ENCODE measurements around the gene MCCC1. TPM values are rescaled to one million over a fixed set of nuclear protein-coding genes. Genes with fewer than 3 reads are reported as not detected.

The MCCC1 gene
- total RNA-seq, 4 donors from 2014 or later: 26.4 to 37.3 (median 27.8) TPM

GRCh38 chr3:182973047-182973446, 126.2 kb downstream of the MCCC1 start:
- intact Hi-C loops (cut with DNase I): no loop called here
- Histone ChIP-seq H3K36me3 (no peaks in the 10 kb centered on the region), H3K4me1 (peaks cover 0 to 23% (median 16%) of the 10 kb centered on the region in 4 donors), H3K9me3 (no peaks in the 10 kb centered on the region), H3K4me3 (no peak overlapping the region), H3K27ac (replicated peaks in 1 of 4) (no peak overlapping the region), H3K27me3 (no peaks in the 10 kb centered on the region)
- no peak for DNase-seq (ENCODE audit: extremely low spot score)
- TF ChIP-seq EP300 (IDR thresholded peaks at IDR 0.05): no peak
- TF ChIP-seq CTCF (IDR thresholded peaks at IDR 0.05): no peak
- no peak for TF ChIP-seq POLR2A (IDR thresholded peaks at IDR 0.05; ENCODE audit: low read depth)
- TF ChIP-seq POLR2AphosphoS5 (IDR thresholded peaks at IDR 0.05): no peak
- WGBS: 95% methylated on average over 5 of the region's 5 CpGs

DNA sequence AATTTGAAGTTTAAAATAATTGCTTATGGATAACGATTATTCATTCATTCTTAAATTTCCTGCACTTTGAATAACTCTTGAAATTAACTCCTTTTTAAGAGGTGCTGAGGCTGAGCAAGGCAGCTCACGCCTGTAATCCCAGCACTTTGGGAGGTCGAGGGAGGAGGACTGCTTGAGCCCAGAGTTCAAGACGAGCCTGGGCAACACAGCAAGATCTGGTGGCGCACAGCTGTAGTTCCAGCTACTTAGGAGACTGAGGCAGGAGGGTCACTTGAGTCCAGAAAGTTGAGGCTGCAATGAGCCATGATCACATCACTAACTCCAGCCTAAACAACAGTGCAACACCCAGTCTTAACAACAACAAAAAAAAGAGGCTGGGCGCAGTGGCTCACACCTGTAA, 126.9 kb downstream of the MCCC1 start:
- TF ChIP-seq POLR2A (IDR thresholded peaks at IDR 0.05; ENCODE audit: low read depth): no peak
- no peak for TF ChIP-seq CTCF (IDR thresholded peaks at IDR 0.05)
- no peak for TF ChIP-seq POLR2AphosphoS5 (IDR thresholded peaks at IDR 0.05)
- no peak for TF ChIP-seq EP300 (IDR thresholded peaks at IDR 0.05)
- Histone ChIP-seq H3K4me3 (no peak overlapping the region), H3K9me3 (no peaks in the 10 kb centered on the region), H3K36me3 (no peaks in the 10 kb centered on the region), H3K4me1 (peaks cover 0 to 23% (median 20%) of the 10 kb centered on the region in 4 donors), H3K27me3 (no peaks in the 10 kb centered on the region), H3K27ac (replicated peaks in 1 of 4) (no peak overlapping the region)
- intact Hi-C loops (cut with DNase I): no loop called here
- WGBS: 89% methylated on average over 6 of the region's 6 CpGs
- no peak for DNase-seq (ENCODE audit: extremely low spot score)

DNA sequence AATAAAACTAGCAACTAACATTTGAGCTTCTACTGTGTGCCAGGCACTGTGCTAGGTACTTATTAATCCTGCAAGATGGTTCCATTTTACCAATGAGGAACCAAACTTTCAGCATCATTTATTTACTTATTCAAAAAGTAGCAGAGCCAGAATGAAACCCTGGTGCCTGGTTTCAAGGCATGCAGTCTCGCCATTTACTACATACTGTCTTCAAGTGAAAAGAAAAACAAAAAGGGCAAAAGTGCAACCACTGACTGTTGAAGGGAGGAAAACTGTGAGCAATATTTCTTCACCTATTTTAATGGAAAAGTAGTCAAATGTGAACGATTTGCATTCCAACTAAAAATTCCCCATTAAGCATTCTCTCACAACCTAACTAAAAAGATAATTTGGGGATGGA, 127.7 kb downstream of the MCCC1 start:
- intact Hi-C loops (cut with DNase I): no loop called here
- TF ChIP-seq EP300 (IDR thresholded peaks at IDR 0.05) (no peak), POLR2A (IDR thresholded peaks at IDR 0.05; ENCODE audit: low read depth) (no peak), CTCF (IDR thresholded peaks at IDR 0.05) (no peak), POLR2AphosphoS5 (IDR thresholded peaks at IDR 0.05) (no peak)
- Histone ChIP-seq H3K4me3 (no peak overlapping the region), H3K27ac (replicated peaks in 1 of 4) (no peak overlapping the region), H3K9me3 (no peaks in the 10 kb centered on the region), H3K36me3 (no peaks in the 10 kb centered on the region), H3K27me3 (no peaks in the 10 kb centered on the region), H3K4me1 (peaks cover 0 to 30% (median 24%) of the 10 kb centered on the region in 4 donors)
- WGBS: 86% methylated on average over 2 of the region's 2 CpGs
- no peak for DNase-seq (ENCODE audit: extremely low spot score)

GRCh38 chr3:182970811-182971418, 128.4 kb downstream of the MCCC1 start:
- intact Hi-C loops (cut with DNase I): no loop called here
- TF ChIP-seq EP300 (IDR thresholded peaks at IDR 0.05) (no peak), POLR2AphosphoS5 (IDR thresholded peaks at IDR 0.05) (no peak), CTCF (IDR thresholded peaks at IDR 0.05) (no peak), POLR2A (IDR thresholded peaks at IDR 0.05; ENCODE audit: low read depth) (no peak)
- Histone ChIP-seq H3K27ac (replicated peaks in 1 of 4) (no peak overlapping the region), H3K4me3 (no peak overlapping the region), H3K36me3 (no peaks in the 10 kb centered on the region), H3K27me3 (no peaks in the 10 kb centered on the region), H3K9me3 (no peaks in the 10 kb centered on the region), H3K4me1 (peaks cover 0 to 36% (median 29%) of the 10 kb centered on the region in 4 donors)
- DNase-seq (ENCODE audit: extremely low spot score): no peak
- WGBS: 76% methylated on average over 3 of the region's 3 CpGs

DNA sequence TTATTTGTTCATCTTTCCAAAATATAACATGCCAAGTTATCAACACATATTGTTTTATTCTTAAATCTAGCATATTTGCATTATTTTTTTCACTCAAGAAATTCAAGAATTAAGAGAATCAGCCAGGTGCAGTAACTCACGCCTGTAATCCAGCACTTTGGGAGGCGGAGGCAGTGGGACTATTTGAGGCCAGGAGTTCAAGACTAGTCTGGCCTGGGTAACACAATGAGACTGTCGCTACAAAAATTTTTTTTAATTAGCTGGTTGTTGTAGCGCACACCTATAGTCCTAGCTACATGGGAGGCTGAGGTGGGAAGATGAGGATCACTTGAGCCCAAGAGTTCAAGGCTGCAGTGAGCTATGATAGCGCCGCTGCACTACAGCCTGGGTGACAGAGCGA, 129.4 kb downstream of the MCCC1 start:
- intact Hi-C loops (cut with DNase I): no loop called here
- Histone ChIP-seq H3K27me3 (no peaks in the 10 kb centered on the region), H3K27ac (replicated peaks in 1 of 4) (no peak overlapping the region), H3K4me3 (no peak overlapping the region), H3K36me3 (no peaks in the 10 kb centered on the region), H3K4me1 (peaks cover 0 to 38% (median 31%) of the 10 kb centered on the region in 4 donors), H3K9me3 (no peaks in the 10 kb centered on the region)
- DNase-seq (ENCODE audit: extremely low spot score): no peak
- WGBS: 91% methylated on average over 7 of the region's 7 CpGs
- TF ChIP-seq POLR2A (IDR thresholded peaks at IDR 0.05; ENCODE audit: low read depth) (no peak), POLR2AphosphoS5 (IDR thresholded peaks at IDR 0.05) (no peak), CTCF (IDR thresholded peaks at IDR 0.05) (no peak), EP300 (IDR thresholded peaks at IDR 0.05) (no peak)
